GM21786 (cell line): ENCODE results near the gene EHBP1.

Source experiments
- ATAC-seq: cut with Tn5 transposase; IDR thresholded peaks from one replicate; pipeline ENCODE4 v1.9.1; 2021; ENCODE audit not compliant: unreplicated experiment

Gene EHBP1

GRCh38 chr2:62705007-62705829, at the start of gene EHBP1:
Gene EHBP1 (plus strand): TSS chr2:62705713. CDS start chr2:62707192, 1,479 bp downstream.
- peak; percentile 94 for ATAC-seq

- no peak for ATAC-seq
Observed at GRCh38 chr2:62657783-62658182, 47.7 kb upstream of the EHBP1 start.

- no peak for ATAC-seq
Observed at GRCh38 chr2:62658891-62659290, 46.6 kb upstream of the EHBP1 start.

- peak; percentile 76 for ATAC-seq
Observed at GRCh38 chr2:62660087-62660486, 45.4 kb upstream of the EHBP1 start.

- no peak for ATAC-seq
Observed at GRCh38 chr2:62660582-62661262, 44.8 kb upstream of the EHBP1 start.

- no peak for ATAC-seq
Observed at GRCh38 chr2:62661263-62661635, 44.3 kb upstream of the EHBP1 start.

- ATAC-seq: no peak
Observed at GRCh38 chr2:62662131-62662530, 43.4 kb upstream of the EHBP1 start.

- no peak for ATAC-seq
Observed at GRCh38 chr2:62662554-62662953, 43.0 kb upstream of the EHBP1 start.

- no peak for ATAC-seq
Observed at GRCh38 chr2:62663411-62663810, 42.1 kb upstream of the EHBP1 start.

- no peak for ATAC-seq
Observed at GRCh38 chr2:62663920-62664795, 41.4 kb upstream of the EHBP1 start.

- no peak for ATAC-seq
Observed at GRCh38 chr2:62665446-62665845, 40.1 kb upstream of the EHBP1 start.

- no peak for ATAC-seq
Observed at GRCh38 chr2:62669180-62669579, 36.3 kb upstream of the EHBP1 start.

- ATAC-seq: no peak
Observed at GRCh38 chr2:62672601-62673000, 32.9 kb upstream of the EHBP1 start.

- no peak for ATAC-seq
Observed at GRCh38 chr2:62675062-62675461, 30.5 kb upstream of the EHBP1 start.

GRCh38 chr2:62685256-62685655, 20.3 kb upstream of the EHBP1 start:
- no peak for ATAC-seq

- ATAC-seq: no peak
Observed at GRCh38 chr2:62686012-62686685, 19.4 kb upstream of the EHBP1 start.

GRCh38 chr2:62687636-62688035, 17.9 kb upstream of the EHBP1 start:
- ATAC-seq: no peak

GRCh38 chr2:62688771-62689170, 16.7 kb upstream of the EHBP1 start:
- ATAC-seq: no peak

- ATAC-seq: no peak
Observed at GRCh38 chr2:62691186-62691585, 14.3 kb upstream of the EHBP1 start.

GRCh38 chr2:62692225-62692624, 13.3 kb upstream of the EHBP1 start:
- ATAC-seq: no peak

GRCh38 chr2:62698653-62699052, 6.9 kb upstream of the EHBP1 start:
- no peak for ATAC-seq
